Stimulated activated CD8-positive, alpha-beta memory T cell treated with anti-CD3 and anti-CD28 coated beads, Interleukin-12 subunit alpha, Interleukin-12 subunit beta, amount 100 ng/mL, for 1 hour (primary cell): ENCODE measurements around the gene TRIM25.
"Not testable (repeated sequence)": the region's sequence is repeated elsewhere in the genome, so short reads cannot be mapped to it uniquely, and the experiment has no call there.

ENCODE experiments used
- DNase-seq: peaks from one replicate; pipeline ENCODE4 v3.0.0-alpha.2; 2020; ENCODE audit warnings: low read depth

Gene TRIM25

GRCh38 chr17:56913867-56914580 lies at the start of gene TRIM25:
TSS of gene TRIM25 (minus strand) at chr17:56914049. CDS start at chr17:56913988, 61 bp downstream.
- DNase-seq: peak; percentile 75

GRCh38 chr17:56960596-56961538 lies 47.0 kb upstream of the TRIM25 start, which contains the start of gene COIL:
TSS of gene COIL (minus strand) at chr17:56961050. CDS start at chr17:56961019, 31 bp downstream.
- peak; percentile 91 for DNase-seq

GRCh38 chr17:56956992-56957391 lies 43.1 kb upstream of the TRIM25 start:
- DNase-seq: no peak

GRCh38 chr17:56949595-56949994 lies 35.7 kb upstream of the TRIM25 start:
- no peak for DNase-seq

- DNase-seq: no peak
Measured at GRCh38 chr17:56948491-56948890, 34.6 kb upstream of the TRIM25 start.

- no peak for DNase-seq
Measured at GRCh38 chr17:56947741-56948140, 33.9 kb upstream of the TRIM25 start.

- no peak for DNase-seq
Measured at GRCh38 chr17:56945938-56946505, 32.2 kb upstream of the TRIM25 start.

- no peak for DNase-seq
Measured at GRCh38 chr17:56943505-56944125, 29.8 kb upstream of the TRIM25 start.

GRCh38 chr17:56939869-56940484 lies 26.1 kb upstream of the TRIM25 start:
- DNase-seq: no peak

GRCh38 chr17:56938206-56938605 lies 24.4 kb upstream of the TRIM25 start:
- not testable (repeated sequence) for DNase-seq

GRCh38 chr17:56937687-56938086 lies 23.8 kb upstream of the TRIM25 start:
- no peak for DNase-seq

GRCh38 chr17:56936697-56937322 lies 23.0 kb upstream of the TRIM25 start:
- DNase-seq: no peak

- DNase-seq: no peak
Measured at GRCh38 chr17:56935461-56935860, 21.6 kb upstream of the TRIM25 start.

GRCh38 chr17:56934280-56934679 lies 20.4 kb upstream of the TRIM25 start:
- DNase-seq: no peak

- no peak for DNase-seq
Measured at GRCh38 chr17:56933868-56934267, 20.0 kb upstream of the TRIM25 start.

GRCh38 chr17:56933151-56933745 lies 19.4 kb upstream of the TRIM25 start:
- DNase-seq: no peak

- no peak for DNase-seq
Measured at GRCh38 chr17:56930739-56931337, 17.0 kb upstream of the TRIM25 start.

- DNase-seq: no peak
Measured at GRCh38 chr17:56929362-56929969, 15.6 kb upstream of the TRIM25 start.

GRCh38 chr17:56928586-56928985 lies 14.7 kb upstream of the TRIM25 start:
- DNase-seq: no peak

GRCh38 chr17:56926704-56927103 lies 12.9 kb upstream of the TRIM25 start:
- DNase-seq: no peak
